ENCODE data around the gene PSKH1. TPM values are rescaled to one million over a fixed set of nuclear protein-coding genes. Genes with fewer than 3 reads are reported as not detected.

The PSKH1 gene
- total RNA-seq, 2 donors from 2014 or later: 32.1 to 37.4 TPM

- DNase-seq: no peak
- H3K4me3 Mint-ChIP-seq: no peak overlapping the region
- H3K36me3 Mint-ChIP-seq (ENCODE audit: low read depth): no peaks in the 10 kb centered on the region
- 85 to 87% methylated on average over 7 to 14 of the region's 14 CpGs for WGBS, 2 experiments (ENCODE audit: insufficient coverage in 1 of 2, insufficient read length in 1 of 2)
- H3K27me3 Mint-ChIP-seq (ENCODE audit: insufficient read depth): peaks cover 18% of the 10 kb centered on the region
- TF ChIP-seq, protein P1, sequence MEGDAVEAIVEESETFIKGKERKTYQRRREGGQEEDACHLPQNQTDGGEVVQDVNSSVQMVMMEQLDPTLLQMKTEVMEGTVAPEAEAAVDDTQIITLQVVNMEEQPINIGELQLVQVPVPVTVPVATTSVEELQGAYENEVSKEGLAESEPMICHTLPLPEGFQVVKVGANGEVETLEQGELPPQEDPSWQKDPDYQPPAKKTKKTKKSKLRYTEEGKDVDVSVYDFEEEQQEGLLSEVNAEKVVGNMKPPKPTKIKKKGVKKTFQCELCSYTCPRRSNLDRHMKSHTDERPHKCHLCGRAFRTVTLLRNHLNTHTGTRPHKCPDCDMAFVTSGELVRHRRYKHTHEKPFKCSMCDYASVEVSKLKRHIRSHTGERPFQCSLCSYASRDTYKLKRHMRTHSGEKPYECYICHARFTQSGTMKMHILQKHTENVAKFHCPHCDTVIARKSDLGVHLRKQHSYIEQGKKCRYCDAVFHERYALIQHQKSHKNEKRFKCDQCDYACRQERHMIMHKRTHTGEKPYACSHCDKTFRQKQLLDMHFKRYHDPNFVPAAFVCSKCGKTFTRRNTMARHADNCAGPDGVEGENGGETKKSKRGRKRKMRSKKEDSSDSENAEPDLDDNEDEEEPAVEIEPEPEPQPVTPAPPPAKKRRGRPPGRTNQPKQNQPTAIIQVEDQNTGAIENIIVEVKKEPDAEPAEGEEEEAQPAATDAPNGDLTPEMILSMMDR (conservative IDR thresholded peaks at IDR 0.05): no peak
- no peaks in the 10 kb centered on the region for H3K9me3 ChIP-seq (ENCODE audit: control insufficient read depth, low read length)
- H3K4me3 ChIP-seq (ENCODE audit: low read length): no peak overlapping the region
- H3K27ac Mint-ChIP-seq: no peak overlapping the region
- peaks cover 15% of the 10 kb centered on the region for H3K27me3 ChIP-seq (ENCODE audit: control insufficient read depth, insufficient read depth, low read length, poor library complexity, severe bottlenecking)
- H3K36me3 ChIP-seq (ENCODE audit: control insufficient read depth, insufficient read depth, low read length): no peaks in the 10 kb centered on the region
- no peaks in the 10 kb centered on the region for H3K4me1 ChIP-seq (ENCODE audit: control insufficient read depth, insufficient read depth, low read length)
- H3K4me1 Mint-ChIP-seq: no peaks in the 10 kb centered on the region
- no peaks in the 10 kb centered on the region for H3K9me3 Mint-ChIP-seq
- H3K9ac ChIP-seq (ENCODE audit: extremely low read depth, low read length, poor library complexity, severe bottlenecking): no peak overlapping the region
- no peak overlapping the region for H3K27ac ChIP-seq (ENCODE audit: low read depth, low read length)
Measured at GRCh38 chr16:67975321-67976105, 82.5 kb downstream of the PSKH1 start.

DNA sequence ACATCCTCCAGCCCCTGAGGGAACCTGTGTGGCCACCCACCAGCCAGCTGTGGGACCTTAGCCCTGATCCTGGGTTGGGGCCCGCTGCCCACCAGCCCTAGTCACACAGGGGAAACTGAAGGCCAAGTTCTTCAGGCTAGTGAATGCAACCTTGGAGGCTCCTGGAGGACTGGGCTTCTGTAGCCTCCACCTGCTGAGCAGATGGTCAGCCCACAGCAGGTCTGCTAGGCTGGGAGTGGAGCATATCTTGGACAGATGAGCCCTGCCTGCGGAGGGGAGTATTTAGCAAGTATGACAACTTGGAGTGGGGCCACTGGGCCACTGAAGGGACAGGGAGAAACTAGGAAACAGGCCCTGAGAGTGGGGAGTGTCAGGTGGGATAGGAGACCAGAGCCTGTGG, 83.2 kb downstream of the PSKH1 start:
- no peak overlapping the region for H3K4me3 ChIP-seq (ENCODE audit: low read length)
- no peaks in the 10 kb centered on the region for H3K9me3 Mint-ChIP-seq
- H3K4me1 ChIP-seq (ENCODE audit: control insufficient read depth, insufficient read depth, low read length): no peaks in the 10 kb centered on the region
- H3K36me3 ChIP-seq (ENCODE audit: control insufficient read depth, insufficient read depth, low read length): no peaks in the 10 kb centered on the region
- H3K4me1 Mint-ChIP-seq: no peaks in the 10 kb centered on the region
- peaks cover 15% of the 10 kb centered on the region for H3K27me3 ChIP-seq (ENCODE audit: control insufficient read depth, insufficient read depth, low read length, poor library complexity, severe bottlenecking)
- no peak overlapping the region for H3K27ac Mint-ChIP-seq
- no peaks in the 10 kb centered on the region for H3K9me3 ChIP-seq (ENCODE audit: control insufficient read depth, low read length)
- TF ChIP-seq, protein P1 (conservative IDR thresholded peaks at IDR 0.05): no peak
- DNase-seq: peak; percentile 37
- H3K27ac ChIP-seq (ENCODE audit: low read depth, low read length): no peak overlapping the region
- 83 to 90% methylated on average over 1 to 2 of the region's 2 CpGs for WGBS, 2 experiments (ENCODE audit: insufficient coverage in 1 of 2, insufficient read length in 1 of 2)
- H3K27me3 Mint-ChIP-seq (ENCODE audit: insufficient read depth): peaks cover 13% of the 10 kb centered on the region
- no peaks in the 10 kb centered on the region for H3K36me3 Mint-ChIP-seq (ENCODE audit: low read depth)
- H3K4me3 Mint-ChIP-seq: no peak overlapping the region
- no peak overlapping the region for H3K9ac ChIP-seq (ENCODE audit: extremely low read depth, low read length, poor library complexity, severe bottlenecking)

- H3K27ac Mint-ChIP-seq: no peak overlapping the region
- H3K4me1 Mint-ChIP-seq: no peaks in the 10 kb centered on the region
- Histone ChIP-seq H3K36me3 (ENCODE audit: control insufficient read depth, insufficient read depth, low read length) (no peaks in the 10 kb centered on the region), H3K27me3 (ENCODE audit: control insufficient read depth, insufficient read depth, low read length, poor library complexity, severe bottlenecking) (peaks cover 15% of the 10 kb centered on the region), H3K4me3 (ENCODE audit: low read length) (no peak overlapping the region), H3K9ac (ENCODE audit: extremely low read depth, low read length, poor library complexity, severe bottlenecking) (no peak overlapping the region), H3K27ac (ENCODE audit: low read depth, low read length) (no peak overlapping the region), H3K4me1 (ENCODE audit: control insufficient read depth, insufficient read depth, low read length) (no peaks in the 10 kb centered on the region), H3K9me3 (ENCODE audit: control insufficient read depth, low read length) (no peaks in the 10 kb centered on the region)
- WGBS, 2 experiments (ENCODE audit: insufficient coverage in 1 of 2, insufficient read length in 1 of 2): 78 to 79% methylated on average over 4 to 5 of the region's 5 CpGs
- H3K36me3 Mint-ChIP-seq (ENCODE audit: low read depth): no peaks in the 10 kb centered on the region
- no peak for DNase-seq
- H3K4me3 Mint-ChIP-seq: no peak overlapping the region
- TF ChIP-seq, protein P1 (conservative IDR thresholded peaks at IDR 0.05): no peak
- no peaks in the 10 kb centered on the region for H3K9me3 Mint-ChIP-seq
- peaks cover 12% of the 10 kb centered on the region for H3K27me3 Mint-ChIP-seq (ENCODE audit: insufficient read depth)
Measured at GRCh38 chr16:67977005-67977404, 84.0 kb downstream of the PSKH1 start.
